Body of pancreas (tissue), 4 donors: ENCODE results near the gene RARB. TPM values are rescaled to one million over a fixed set of nuclear protein-coding genes. Genes with fewer than 3 reads are reported as not detected.

ENCODE experiments used
- ATAC-seq: fragments of 150-250 bp; one replicate; pipeline ENCODE4 v1.9.1; 2016
- DNase-seq, 4 donors: peaks; one replicate each; pipeline ENCODE4 v3.0.0-alpha.2; 2019
- H3K27ac ChIP-seq, 4 donors: fragments of 200-600 bp; sonication (generic); 1 replicate in 3 of 4; 2 replicates in 1 of 4; pipeline versions ENCODE4 v1.5.1 to v1.6.1; 2016 to 2019; ENCODE audit warnings: mild to moderate bottlenecking in 1 of 4, mixed read lengths in 1 of 4, moderate library complexity in 1 of 4
- H3K27me3 ChIP-seq, 2 donors: fragments of 200-600 bp; sonication (generic); one replicate each; pipeline ENCODE4 v1.6.0; 2016; ENCODE audit warnings: mild to moderate bottlenecking in 1 of 2
- H3K36me3 ChIP-seq, 2 donors: fragments of 200-600 bp; sonication (generic); replicated peaks in 1 of 2; 2 replicates each; pipeline ENCODE4 v1.5.1; 2016; ENCODE audit warnings: low read depth in 2 of 2; ENCODE audit not compliant: insufficient read depth in 1 of 2
- H3K4me1 ChIP-seq: fragments of 200-600 bp; sonication (generic); one replicate; pipeline ENCODE4 v1.6.0; 2016
- H3K4me3 ChIP-seq, 2 donors: fragments of 200-600 bp; sonication (generic); 1 replicate in 1 of 2; 2 replicates in 1 of 2; pipeline ENCODE4 v1.5.1; 2016 to 2019
- H3K9me3 ChIP-seq, 3 donors: fragments of 200-600 bp; sonication (generic); 1 replicate in 2 of 3; 2 replicates in 1 of 3; pipeline ENCODE4 v1.5.1; 2016
- CTCF ChIP-seq, 7 experiments: fragments of 450-650 bp in 4 of 7; fragments of 200-600 bp in 3 of 7; sonication (generic) in 3 of 7; IDR thresholded peaks; one replicate each; pipeline ENCODE4 v1.5.1; 2016 to 2019; ENCODE audit warnings: antibody characterized with exemption in 7 of 7
- POLR2A ChIP-seq, 3 donors: fragments of 450-650 bp; IDR thresholded peaks; one replicate each; pipeline ENCODE4 v1.6.1; 2016; ENCODE audit warnings: antibody characterized with exemption in 3 of 3, mild to moderate bottlenecking in 2 of 3
- WGBS, 2 donors: methylation state at CpG; one replicate each; pipeline ENCODE4 v1.1.5; 2017; 5-methylcytosine and 5-hydroxymethylcytosine counted together
- intact Hi-C: fragments of 100-400 bp; cut with DNase I; formaldehyde crosslinking; loops from one replicate; pipeline ENCODE4 v1.15.1; 2023
- total RNA-seq, 2 donors: library from RNA; depleted of rRNA; stranded (reverse); fragments of >200 nt; gene quantifications; one replicate each; pipeline ENCODE4 v1.1.0, GENCODE V29; 2016

Gene RARB
- total RNA-seq, 2 donors from 2014 or later: 1.8 to 3.0 TPM

- Histone ChIP-seq H3K36me3 (no peaks in the 10 kb centered on the region), H3K4me3 (no peak overlapping the region), H3K4me1 (no peaks in the 10 kb centered on the region), H3K9me3 (no peaks in the 10 kb centered on the region), H3K27me3 (no peaks in the 10 kb centered on the region), H3K27ac (no peak overlapping the region)
- TF ChIP-seq POLR2A (IDR thresholded peaks at IDR 0.05) (no peak), CTCF (IDR thresholded peaks at IDR 0.05) (no peak)
- ATAC-seq: no peak
- DNase-seq: no peak
- WGBS, 2 donors: 76 to 80% methylated on average over 14 of the region's 14 CpGs
- intact Hi-C loops: no loop called here
Measured at GRCh38 chr3:25572919-25573385, 144.9 kb downstream of the RARB start.

GRCh38 chr3:25573386-25574171 is 145.5 kb downstream of the RARB start:
- no peak overlapping the region for H3K27ac ChIP-seq
- no peak overlapping the region for H3K4me3 ChIP-seq
- no peaks in the 10 kb centered on the region for H3K9me3 ChIP-seq
- ATAC-seq (no peak), DNase-seq (no peak)
- intact Hi-C loops: no loop called here
- 78 to 85% methylated on average over 19 of the region's 19 CpGs for WGBS, 2 donors
- no peaks in the 10 kb centered on the region for H3K27me3 ChIP-seq
- no peaks in the 10 kb centered on the region for H3K4me1 ChIP-seq
- TF ChIP-seq CTCF (IDR thresholded peaks at IDR 0.05) (no peak), POLR2A (IDR thresholded peaks at IDR 0.05) (no peak)
- H3K36me3 ChIP-seq: no peaks in the 10 kb centered on the region

GRCh38 chr3:25574172-25574765 is 146.2 kb downstream of the RARB start:
- no peaks in the 10 kb centered on the region for H3K27me3 ChIP-seq
- DNase-seq (no peak), ATAC-seq (no peak)
- no peak overlapping the region for H3K4me3 ChIP-seq
- intact Hi-C loops: no loop called here
- TF ChIP-seq POLR2A (IDR thresholded peaks at IDR 0.05): no peak
- no peak for TF ChIP-seq CTCF (IDR thresholded peaks at IDR 0.05)
- H3K9me3 ChIP-seq: no peaks in the 10 kb centered on the region
- no peaks in the 10 kb centered on the region for H3K4me1 ChIP-seq
- 85 to 86% methylated on average over 16 of the region's 16 CpGs for WGBS, 2 donors
- H3K27ac ChIP-seq: no peak overlapping the region
- no peaks in the 10 kb centered on the region for H3K36me3 ChIP-seq

GRCh38 chr3:25575001-25575400 is 146.9 kb downstream of the RARB start:
- DNase-seq (no peak), ATAC-seq (no peak)
- no peak overlapping the region for H3K27ac ChIP-seq
- H3K27me3 ChIP-seq: no peaks in the 10 kb centered on the region
- TF ChIP-seq POLR2A (IDR thresholded peaks at IDR 0.05) (no peak), CTCF (IDR thresholded peaks at IDR 0.05) (no peak)
- no peaks in the 10 kb centered on the region for H3K9me3 ChIP-seq
- no peak overlapping the region for H3K4me3 ChIP-seq
- WGBS, 2 donors: 88% methylated on average over 11 to 12 of the region's 12 CpGs
- intact Hi-C loops: no loop called here
- no peaks in the 10 kb centered on the region for H3K36me3 ChIP-seq
- H3K4me1 ChIP-seq: no peaks in the 10 kb centered on the region
